GM21717 (cell line): ENCODE data around the gene KLHDC8A.

Source experiments
- ATAC-seq: cut with Tn5 transposase; IDR thresholded peaks from one replicate; pipeline ENCODE4 v1.9.1; 2021; ENCODE audit warnings: mild to moderate bottlenecking, moderate library complexity; ENCODE audit not compliant: unreplicated experiment

The KLHDC8A gene

DNA sequence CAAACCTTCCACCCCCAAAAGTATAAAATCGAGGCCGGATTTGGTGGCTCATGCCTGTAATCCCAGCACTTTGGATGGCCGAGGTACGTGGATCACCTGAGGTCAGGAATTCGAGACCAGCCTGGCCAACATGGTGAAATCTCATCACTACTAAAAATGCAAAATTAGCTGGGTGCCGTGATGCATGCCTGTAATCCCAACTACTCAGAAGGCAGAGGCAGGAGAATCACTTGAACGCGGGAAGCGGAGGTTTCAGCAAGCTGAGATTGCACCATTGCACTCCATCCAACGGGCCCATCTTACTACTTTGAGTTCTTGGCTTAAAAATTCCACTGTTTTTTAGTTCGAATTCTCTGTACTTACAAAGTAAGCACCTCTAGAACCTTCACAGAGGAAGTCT, 11.0 kb downstream of the KLHDC8A start:
- no peak for ATAC-seq

- no peak for ATAC-seq
Measured at GRCh38 chr1:205344066-205344928, 12.4 kb downstream of the KLHDC8A start.

- no peak for ATAC-seq
Measured at GRCh38 chr1:205343431-205344065, 13.2 kb downstream of the KLHDC8A start.

- ATAC-seq = no peak
Measured at GRCh38 chr1:205342986-205343385, 13.7 kb downstream of the KLHDC8A start.

- no peak for ATAC-seq
Measured at GRCh38 chr1:205340676-205341075, 16.0 kb downstream of the KLHDC8A start.

DNA sequence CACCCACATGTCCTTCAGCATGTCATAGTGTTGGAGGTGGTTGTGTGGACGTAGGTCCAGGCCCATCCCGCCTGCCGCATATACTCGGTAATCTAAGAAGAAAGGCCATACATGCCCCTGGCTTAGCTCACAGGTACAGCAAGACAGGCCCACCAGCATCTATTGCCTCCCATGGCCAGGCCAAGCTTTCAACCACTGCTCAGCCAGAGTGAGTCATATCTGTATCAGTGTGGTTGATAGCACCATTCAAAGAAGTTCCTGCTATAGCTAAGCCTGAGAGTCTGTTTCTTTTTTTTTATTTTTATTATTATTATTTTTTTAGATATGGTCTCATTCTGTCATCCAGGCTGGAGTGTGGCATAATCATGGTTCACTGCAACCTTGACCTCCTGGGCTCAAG, 17.0 kb downstream of the KLHDC8A start:
- ATAC-seq = no peak

- ATAC-seq = no peak
Measured at GRCh38 chr1:205339197-205339702, 17.5 kb downstream of the KLHDC8A start.

GRCh38 chr1:205338011-205338410, 18.7 kb downstream of the KLHDC8A start:
- no peak for ATAC-seq

DNA sequence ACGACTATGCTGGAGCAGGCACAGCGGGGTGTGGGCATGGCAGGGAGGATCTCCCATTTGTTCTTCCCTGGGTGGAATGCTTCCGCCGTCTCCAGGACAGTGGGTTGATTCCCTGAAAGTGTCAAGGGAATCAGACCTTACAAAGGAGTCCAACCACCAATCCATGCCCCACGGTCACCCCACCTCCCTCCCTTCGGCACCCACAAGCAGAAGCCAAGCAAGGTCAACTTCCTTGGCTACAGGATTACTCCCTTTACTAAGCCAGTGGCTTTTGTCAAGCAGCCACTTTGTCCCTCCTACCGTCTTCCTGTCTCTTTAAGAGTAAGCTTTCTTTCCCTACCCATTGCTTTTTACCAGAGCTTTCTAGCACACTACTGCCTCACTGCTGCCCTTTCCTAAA, 19.2 kb downstream of the KLHDC8A start:
- ATAC-seq = no peak

GRCh38 chr1:205335692-205336091, 21.0 kb downstream of the KLHDC8A start:
- no peak for ATAC-seq

DNA sequence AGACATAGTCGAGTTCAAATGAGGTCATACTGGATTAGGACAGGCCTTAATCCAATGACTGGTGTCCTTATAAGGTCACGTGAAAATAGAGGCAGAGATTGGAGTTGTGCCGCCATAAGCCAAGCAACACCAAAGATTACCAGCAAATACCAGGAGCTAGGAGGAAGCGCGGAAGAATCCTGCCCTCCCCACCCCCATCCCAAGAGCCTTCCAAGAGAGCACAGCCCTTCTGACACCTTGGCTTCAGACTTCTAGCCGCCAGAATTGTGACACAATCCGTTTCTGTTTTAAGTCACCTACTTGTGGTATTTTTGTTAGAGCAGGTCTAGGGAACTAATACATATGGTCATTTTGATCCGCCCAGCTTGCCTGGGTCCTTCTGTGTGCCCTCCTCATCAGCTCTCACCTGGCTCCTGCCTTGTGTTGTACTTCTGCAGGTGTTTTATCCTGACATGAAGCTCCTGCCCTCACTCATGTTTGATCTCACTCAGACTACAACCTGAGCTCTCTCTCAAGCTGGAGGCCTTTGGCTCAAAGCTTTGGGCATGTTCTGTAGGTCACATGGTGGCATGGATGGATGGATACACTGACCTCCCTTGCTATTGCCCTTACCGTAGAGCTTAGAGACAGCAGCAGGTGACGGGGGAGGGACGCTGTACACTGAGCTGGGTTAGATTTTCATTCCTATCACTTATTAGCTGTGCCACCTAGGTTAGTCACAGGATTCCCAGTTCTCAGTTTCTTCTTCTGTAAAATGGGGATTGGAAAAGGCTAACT, 24.5 kb downstream of the KLHDC8A start:
- ATAC-seq = no peak

DNA sequence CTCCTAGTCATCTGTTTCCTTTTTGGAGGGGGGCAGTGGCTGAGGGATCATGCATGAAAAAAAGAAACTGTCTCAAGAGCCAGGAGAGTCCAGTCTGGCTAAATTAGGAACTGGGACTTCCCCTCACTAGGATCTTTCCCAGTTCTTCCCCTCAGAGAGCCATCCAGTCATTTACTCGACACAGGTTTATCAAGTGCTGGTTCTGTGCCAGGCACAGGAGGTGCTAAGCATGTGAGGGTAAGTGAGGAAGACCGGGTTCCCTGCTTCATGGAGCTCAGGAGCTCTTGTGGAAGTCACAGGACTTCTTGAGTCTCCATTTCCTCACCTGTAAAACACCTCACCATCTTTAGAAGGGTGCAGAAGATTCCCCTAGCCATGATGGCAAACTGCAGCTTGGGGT, 26.6 kb downstream of the KLHDC8A start:
- no peak for ATAC-seq

- no peak for ATAC-seq
Measured at GRCh38 chr1:205329719-205330118, 27.0 kb downstream of the KLHDC8A start.

DNA sequence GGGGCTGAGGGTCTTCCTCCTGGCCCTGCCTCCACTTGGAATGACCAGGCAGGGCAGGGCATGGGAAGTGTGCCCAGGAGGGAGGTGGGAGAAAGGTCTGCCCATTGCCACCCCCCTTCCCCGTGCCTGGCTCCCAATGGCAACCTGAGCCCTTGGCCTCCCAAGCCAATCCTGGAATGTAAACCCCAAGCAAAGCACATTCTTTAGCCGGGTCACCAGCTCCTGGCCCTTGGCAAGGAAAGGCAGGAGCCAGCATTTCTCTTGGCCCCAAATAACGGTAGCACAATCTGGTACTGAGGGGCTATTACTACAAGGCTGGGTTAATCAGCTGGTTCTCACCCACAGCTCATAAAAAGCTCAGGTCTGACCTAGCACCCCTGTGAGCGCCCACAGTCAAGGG, 28.2 kb downstream of the KLHDC8A start:
- ATAC-seq = no peak

GRCh38 chr1:205326812-205327466, 29.8 kb downstream of the KLHDC8A start:
- no peak for ATAC-seq

- no peak for ATAC-seq
Measured at GRCh38 chr1:205325334-205325884, 31.3 kb downstream of the KLHDC8A start.

DNA sequence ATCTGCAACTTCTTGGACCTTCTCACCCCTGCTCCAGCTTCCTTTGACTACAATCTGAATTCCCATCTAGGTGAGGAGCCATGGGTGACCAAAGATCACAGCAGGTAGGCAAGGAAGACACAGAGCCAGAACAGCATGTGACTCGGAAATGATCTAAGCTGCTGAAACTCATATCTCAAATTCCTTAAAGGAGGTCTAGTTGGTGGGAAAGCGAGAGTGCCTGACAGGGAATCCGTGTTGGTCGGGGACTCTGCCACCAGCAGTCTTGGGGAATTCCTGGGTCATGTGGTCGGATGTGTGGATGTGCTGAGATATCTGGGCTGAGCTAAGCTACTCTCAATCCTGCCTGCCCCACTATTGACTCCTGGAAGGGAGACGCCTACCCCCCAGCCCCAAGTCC, 31.9 kb downstream of the KLHDC8A start:
- no peak for ATAC-seq

DNA sequence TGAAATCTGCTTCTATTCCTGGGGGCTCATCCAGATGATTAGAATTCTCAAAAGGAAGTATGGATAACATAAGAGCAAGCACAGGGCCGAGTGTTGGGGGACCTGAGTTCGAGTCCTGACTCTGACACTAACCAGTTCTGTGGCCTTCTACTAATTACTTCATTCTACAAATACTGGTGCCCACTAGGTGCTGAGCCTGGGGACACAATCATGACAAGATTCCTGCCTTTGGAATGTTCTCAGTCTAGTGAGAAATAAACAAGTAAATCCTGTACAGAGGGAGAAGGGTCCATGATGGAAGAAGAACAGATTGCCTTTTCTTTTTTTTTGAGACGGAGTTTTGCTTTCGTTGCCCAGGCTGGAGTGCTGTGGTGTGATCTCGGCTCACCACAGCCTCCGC, 32.9 kb downstream of the KLHDC8A start:
- ATAC-seq = no peak

DNA sequence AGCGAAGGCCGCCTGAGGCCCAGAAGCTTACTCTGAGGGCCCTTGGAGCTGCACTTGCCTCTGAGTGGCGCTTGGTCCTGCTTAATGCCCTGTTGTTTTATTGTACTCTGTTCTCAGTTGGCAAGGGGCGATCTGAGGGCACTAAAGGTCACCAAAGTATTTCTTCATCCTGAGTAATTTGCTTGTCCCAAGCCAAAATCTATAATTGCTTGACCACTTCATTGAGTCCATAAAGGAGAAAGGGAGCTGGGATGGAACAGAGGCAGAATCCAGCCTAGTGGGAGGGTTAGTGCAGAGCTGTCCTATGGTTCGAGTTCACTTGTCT, 34.8 kb downstream of the KLHDC8A start:
- no peak for ATAC-seq

DNA sequence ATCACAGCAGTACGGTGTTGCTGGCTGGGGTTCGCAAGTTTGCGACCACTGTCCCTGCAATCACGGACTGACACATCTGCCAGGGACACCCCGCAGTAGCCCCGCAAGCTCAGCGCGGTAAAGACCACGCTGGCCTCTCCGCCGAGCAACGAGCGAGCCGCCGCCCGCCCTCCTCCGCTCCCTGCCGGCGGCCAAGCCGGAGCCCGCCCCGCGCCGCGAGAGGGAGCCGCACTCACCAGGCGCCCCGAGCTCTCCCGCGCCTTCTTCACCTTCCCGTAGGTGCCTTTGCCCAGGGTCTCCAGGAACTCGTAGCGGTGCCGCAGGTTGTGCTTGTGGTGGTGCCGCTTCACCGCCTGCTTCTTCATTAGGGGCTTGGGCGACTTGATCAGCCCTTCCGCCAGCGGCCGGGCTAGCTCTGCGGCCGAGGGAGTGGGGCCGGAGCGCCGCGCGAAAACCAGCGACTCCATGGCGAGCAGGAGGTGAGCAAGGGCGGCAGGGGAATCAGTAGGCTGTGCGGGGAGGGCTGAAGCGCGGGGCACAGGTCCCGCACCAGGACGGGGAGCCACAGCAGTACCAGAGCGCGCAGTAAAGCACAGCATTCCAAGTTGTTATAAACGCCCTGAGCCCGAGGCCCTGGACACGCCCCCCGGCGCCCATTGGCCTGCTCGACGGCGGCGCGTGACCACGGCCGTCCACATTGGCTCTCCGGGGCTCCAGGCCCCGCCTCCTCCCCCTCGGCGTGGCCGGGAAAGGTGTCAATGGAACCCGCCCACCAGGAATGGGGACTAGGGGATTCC, 35.4 kb downstream of the KLHDC8A start, which contains the start of gene NUAK2:
Gene NUAK2, minus strand, starts transcription at position 584 of the 797 bp plus-strand sequence. Its CDS starts 117 bp downstream, at position 467.
- ATAC-seq = no peak
